GM10847 (cell line): ENCODE results near the gene SCRN2.
A peak's percentile ranks its signal among the peaks of the same experiment; 100 is the strongest.

Source experiments
- POLR2A ChIP-seq: IDR thresholded peaks from 2 replicates; pipeline ENCODE4 v1.6.1; 2011; ENCODE audit not compliant: insufficient read length; ENCODE audit errors: extremely low read depth

SCRN2 gene

GRCh38 chr17:47840742-47841487 is at the start of gene SCRN2:
Gene SCRN2 (minus strand): TSS chr17:47841273. CDS start chr17:47840843, 430 bp downstream.
- TF ChIP-seq POLR2A = peak; percentile 37

DNA sequence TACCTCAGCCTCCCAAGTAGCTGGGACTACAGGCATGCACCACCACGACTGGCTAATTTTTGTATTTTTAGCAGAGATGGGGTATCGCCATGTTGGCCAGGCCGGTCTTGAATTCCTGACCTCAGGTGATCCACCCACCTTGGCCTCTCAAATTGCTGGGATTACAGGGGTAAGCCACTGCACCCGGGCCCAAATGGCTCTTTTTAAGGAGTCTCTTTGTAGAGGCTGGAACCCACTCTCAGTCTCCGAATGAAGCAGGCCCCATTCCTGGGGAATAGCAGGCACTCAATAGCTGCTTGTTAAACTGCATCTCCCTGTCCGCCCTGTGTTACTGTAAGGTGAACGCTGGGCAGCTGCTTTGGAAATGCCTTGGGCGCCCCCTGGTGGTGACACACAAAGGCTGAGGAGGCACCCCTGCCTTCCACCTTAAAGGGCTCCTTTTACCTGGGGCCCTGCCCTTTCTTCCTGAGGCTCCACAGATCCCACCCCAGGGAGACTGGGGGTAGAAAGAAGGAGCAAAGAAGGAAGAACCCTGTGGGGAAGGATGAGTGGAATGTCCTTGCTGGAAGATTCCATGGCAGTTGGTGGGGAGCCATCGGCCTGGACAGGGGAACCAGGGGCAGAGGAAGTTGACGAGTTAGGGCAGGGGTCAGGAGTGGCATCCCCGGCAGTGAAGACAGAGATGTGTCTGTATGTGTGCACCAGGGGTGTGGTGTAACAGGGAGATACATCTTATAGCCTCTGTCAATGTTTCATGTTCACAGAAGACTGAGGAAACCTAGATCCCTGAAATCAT is 48.9 kb upstream of the SCRN2 start:
- no peak for TF ChIP-seq POLR2A

- no peak for TF ChIP-seq POLR2A
Observed at GRCh38 chr17:47888293-47888692, 47.2 kb upstream of the SCRN2 start.

GRCh38 chr17:47884905-47885730 is 44.0 kb upstream of the SCRN2 start:
- no peak for TF ChIP-seq POLR2A

- no peak for TF ChIP-seq POLR2A
Observed at GRCh38 chr17:47884427-47884740, 43.3 kb upstream of the SCRN2 start.

DNA sequence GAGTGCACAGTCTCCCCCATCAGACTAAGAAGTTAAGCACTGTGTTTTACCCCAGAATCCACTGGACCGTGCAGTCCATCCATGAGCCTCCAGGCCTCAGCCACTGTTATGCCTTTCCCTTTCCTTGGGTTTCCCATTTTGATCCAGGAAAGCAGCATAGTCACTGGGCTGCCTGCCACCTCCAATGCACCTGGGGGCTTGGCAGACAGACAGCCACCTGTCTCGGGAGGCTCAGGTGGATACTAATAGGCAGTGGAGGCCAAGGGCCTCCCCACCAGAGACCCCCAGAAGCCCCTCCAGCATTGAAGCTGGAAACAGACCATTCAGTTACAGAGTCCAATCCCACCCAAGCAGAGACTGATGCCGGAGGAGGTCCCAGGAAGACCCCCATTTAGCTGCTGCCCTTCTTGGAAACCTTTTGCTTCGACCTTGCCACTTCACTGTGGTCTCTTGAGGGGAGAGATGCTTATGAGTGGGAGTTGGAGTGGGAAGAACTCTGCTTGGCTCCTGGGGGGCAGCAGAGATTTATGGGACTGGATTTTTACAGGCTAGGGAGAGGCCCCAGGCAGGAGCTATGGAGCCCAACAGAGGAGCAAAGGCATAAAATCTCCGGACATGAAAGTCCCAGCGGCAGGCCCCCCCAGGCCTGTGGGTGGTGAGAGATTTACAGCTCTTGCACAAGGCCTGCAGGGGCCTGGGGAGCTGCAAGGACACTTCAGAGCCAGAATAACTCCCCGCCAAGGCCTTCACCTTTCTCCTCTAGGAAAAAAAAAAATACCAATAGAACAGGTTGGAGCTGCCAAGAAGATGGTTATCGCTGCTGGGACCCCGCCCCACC is 42.7 kb upstream of the SCRN2 start:
- TF ChIP-seq POLR2A = no peak

- TF ChIP-seq POLR2A = no peak
Observed at GRCh38 chr17:47882695-47883588, 41.9 kb upstream of the SCRN2 start.

DNA sequence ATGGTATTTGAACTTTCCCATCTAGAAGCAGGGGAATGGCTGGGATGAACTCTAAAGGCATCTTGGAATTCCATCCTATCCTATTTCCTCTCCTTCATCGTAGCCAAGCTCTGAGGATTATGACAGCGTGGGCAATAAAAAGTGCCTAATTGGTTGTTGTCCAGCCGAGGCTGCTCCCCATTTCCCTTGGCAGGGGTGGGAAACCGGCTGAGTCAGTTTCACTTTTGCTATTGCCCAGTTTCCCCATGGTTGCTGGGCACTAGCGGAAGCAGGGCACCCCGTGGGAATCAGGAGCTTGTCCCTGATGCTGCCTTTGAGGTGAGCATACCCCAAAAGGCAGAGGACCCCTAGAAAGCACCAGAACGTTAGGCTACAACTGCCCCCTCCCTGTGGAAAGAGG is 41.2 kb upstream of the SCRN2 start:
- TF ChIP-seq POLR2A = no peak

GRCh38 chr17:47879776-47880454 is 38.8 kb upstream of the SCRN2 start:
- no peak for TF ChIP-seq POLR2A

DNA sequence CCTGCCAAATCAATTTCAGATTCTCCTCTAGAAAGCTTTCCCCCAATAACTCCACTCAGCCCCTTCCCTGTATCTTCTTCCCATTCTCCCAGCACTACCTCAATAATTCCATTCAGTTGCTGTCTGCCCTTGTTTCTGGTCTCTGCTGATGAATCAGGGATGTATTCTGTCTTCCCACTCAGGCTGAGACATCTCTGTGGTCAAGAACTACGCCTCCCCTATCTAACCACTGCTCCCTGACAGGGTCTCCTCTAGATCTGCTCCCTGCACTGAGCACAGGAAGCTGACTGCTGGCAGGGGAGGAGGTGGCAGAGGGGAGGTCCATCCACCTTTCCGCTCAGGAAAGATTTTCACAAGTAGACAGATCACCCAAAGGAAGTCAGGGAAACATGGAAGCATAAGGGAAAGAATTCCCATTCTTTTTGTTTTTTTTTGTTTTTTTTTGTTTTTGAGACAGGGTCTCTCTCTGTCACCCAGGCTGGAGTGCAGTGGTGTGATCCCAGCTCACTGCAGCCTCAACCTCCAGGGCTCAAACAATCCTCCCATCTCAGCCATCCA is 38.0 kb upstream of the SCRN2 start:
- TF ChIP-seq POLR2A = no peak

- no peak for TF ChIP-seq POLR2A
Observed at GRCh38 chr17:47878203-47879027, 37.3 kb upstream of the SCRN2 start.

DNA sequence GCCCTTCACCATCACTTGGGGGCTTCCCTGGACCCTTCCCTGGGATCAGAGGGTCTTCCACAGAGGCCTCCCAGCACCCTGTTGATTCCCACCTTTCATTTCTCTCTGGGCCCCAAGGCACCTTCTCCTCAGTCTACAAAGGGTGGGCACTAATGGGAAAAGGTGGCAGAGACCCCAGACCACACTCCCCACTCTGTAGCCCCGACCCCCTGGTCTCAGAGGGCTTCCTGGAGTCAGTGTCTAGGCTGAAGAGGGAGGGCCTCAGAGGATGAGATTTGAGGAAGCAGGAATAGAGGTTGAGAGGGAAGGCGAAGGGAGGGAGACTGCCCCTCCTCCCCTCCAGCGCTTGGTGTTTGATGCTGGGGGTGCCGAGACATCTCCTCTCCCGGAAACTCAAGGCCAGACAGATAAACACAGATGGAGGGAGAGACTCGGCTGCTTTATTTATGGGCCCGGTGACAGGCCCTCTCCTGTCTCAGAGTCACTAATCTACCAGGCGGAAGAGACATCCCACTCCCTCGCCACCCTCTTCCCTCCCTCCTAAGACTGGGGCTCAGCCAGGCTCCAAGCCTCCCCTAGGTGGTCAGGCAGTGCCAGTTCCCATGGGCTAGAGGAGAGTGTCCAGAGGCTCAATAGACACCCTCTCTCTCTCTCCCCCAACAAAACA is 36.4 kb upstream of the SCRN2 start:
- TF ChIP-seq POLR2A = no peak
